ENCODE measurements around the gene CCDC6. TPM values are rescaled to one million over a fixed set of nuclear protein-coding genes. Genes with fewer than 3 reads are reported as not detected.

CCDC6 gene
- total RNA-seq, 1 experiment from 2014 or later = 91.9 TPM

DNA sequence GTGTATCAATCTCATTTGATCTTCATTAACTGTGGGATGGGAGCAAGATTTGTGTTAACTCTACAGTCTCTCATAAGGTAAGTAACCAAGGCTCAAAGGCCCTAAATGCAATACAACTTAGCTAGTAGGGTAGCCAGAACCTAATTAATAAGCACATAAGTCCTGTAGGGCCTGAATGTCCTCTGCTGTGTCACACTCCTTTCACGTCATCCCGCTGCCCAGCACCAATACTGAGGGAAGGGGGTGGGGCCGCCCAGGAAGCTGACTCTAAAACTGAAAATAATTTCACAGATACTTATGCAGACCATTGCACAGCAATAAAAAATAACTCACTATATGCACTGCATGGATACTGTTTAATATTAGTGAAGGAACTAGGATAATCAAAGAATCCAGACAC lies 13.7 kb downstream of the CCDC6 start:
- POLR2A ChIA-PET (ENCODE audit: unreplicated experiment) = no interaction called here
- Histone ChIP-seq H3K4me1 (replicated peaks; ENCODE audit: insufficient read depth) (peaks cover 12% of the 10 kb centered on the region), H3K4me3 (no peak overlapping the region), H3K27me3 (ENCODE audit: insufficient read depth, low read depth) (no peaks in the 10 kb centered on the region), H3K9me3 (ENCODE audit: insufficient read depth, low read depth) (no peaks in the 10 kb centered on the region), H3K4me2 (no peak overlapping the region), H3K36me3 (ENCODE audit: low read depth) (peaks cover 9% of the 10 kb centered on the region; the same call in 1 of the 2 replicates), H3K79me2 (ENCODE audit: low read depth) (peaks cover 97% of the 10 kb centered on the region), H2AFZ (no peak overlapping the region), H3F3A (ENCODE audit: insufficient read depth, low read depth) (no peaks in the 10 kb centered on the region; the same call in 1 of the 2 replicates), H3K27ac (no peak overlapping the region), H4K20me1 (ENCODE audit: insufficient read depth) (peaks cover 80% of the 10 kb centered on the region), H3K9me2 (ENCODE audit: insufficient read depth) (no peaks in the 10 kb centered on the region)
- CTCF ChIA-PET = no interaction called here
- TF ChIP-seq EZH2 (IDR thresholded peaks at IDR 0.05; ENCODE audit: low read depth) = no peak
- TF ChIP-seq, protein P1, sequence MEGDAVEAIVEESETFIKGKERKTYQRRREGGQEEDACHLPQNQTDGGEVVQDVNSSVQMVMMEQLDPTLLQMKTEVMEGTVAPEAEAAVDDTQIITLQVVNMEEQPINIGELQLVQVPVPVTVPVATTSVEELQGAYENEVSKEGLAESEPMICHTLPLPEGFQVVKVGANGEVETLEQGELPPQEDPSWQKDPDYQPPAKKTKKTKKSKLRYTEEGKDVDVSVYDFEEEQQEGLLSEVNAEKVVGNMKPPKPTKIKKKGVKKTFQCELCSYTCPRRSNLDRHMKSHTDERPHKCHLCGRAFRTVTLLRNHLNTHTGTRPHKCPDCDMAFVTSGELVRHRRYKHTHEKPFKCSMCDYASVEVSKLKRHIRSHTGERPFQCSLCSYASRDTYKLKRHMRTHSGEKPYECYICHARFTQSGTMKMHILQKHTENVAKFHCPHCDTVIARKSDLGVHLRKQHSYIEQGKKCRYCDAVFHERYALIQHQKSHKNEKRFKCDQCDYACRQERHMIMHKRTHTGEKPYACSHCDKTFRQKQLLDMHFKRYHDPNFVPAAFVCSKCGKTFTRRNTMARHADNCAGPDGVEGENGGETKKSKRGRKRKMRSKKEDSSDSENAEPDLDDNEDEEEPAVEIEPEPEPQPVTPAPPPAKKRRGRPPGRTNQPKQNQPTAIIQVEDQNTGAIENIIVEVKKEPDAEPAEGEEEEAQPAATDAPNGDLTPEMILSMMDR (conservative IDR thresholded peaks at IDR 0.05) = no peak
- no peak for DNase-seq
- no TSS peak for BruUV-seq (replicated peaks)
- intact Hi-C loops (cut with micrococcal nuclease; ENCODE audit: unreplicated experiment) = no loop called here

DNA sequence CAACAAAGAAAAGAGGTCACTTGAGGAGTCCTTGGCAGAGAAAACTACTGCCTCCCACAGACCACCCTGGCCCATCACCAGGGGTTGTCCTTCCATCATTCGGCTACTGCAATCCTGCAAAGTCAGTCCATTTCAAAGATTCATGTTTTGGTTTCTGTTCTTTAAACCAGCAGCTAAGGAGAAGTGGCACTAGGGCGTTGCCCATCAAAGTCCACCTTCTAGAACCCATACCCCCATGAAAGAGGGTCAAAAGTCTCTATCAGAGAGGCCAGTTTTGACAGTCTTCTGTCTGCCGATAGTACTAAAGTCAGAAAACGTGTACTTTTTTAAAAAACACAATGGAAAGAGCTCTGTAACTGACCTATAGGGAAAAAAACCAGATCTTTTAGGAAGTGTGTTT lies 14.4 kb downstream of the CCDC6 start:
- no TSS peak for BruUV-seq (replicated peaks)
- ChIA-PET CTCF (no interaction called here), POLR2A (ENCODE audit: unreplicated experiment) (no interaction called here)
- TF ChIP-seq, protein P1 (conservative IDR thresholded peaks at IDR 0.05) = no peak
- TF ChIP-seq EZH2 (IDR thresholded peaks at IDR 0.05; ENCODE audit: low read depth) = no peak
- H3K4me1 ChIP-seq (replicated peaks; ENCODE audit: insufficient read depth) = peaks cover 12% of the 10 kb centered on the region
- no peak overlapping the region for H3K4me3 ChIP-seq
- no peak overlapping the region for H3K27ac ChIP-seq
- H3K36me3 ChIP-seq (ENCODE audit: low read depth) = peaks cover 9% of the 10 kb centered on the region; the same call in 1 of the 2 replicates
- no peaks in the 10 kb centered on the region for H3K27me3 ChIP-seq (ENCODE audit: insufficient read depth, low read depth)
- intact Hi-C loops (cut with micrococcal nuclease; ENCODE audit: unreplicated experiment) = no loop called here
- H3K4me2 ChIP-seq = no peak overlapping the region
- H3F3A ChIP-seq (ENCODE audit: insufficient read depth, low read depth) = no peaks in the 10 kb centered on the region; the same call in 1 of the 2 replicates
- peaks cover 81% of the 10 kb centered on the region for H4K20me1 ChIP-seq (ENCODE audit: insufficient read depth)
- no peaks in the 10 kb centered on the region for H3K9me2 ChIP-seq (ENCODE audit: insufficient read depth)
- DNase-seq = no peak
- no peaks in the 10 kb centered on the region for H3K9me3 ChIP-seq (ENCODE audit: insufficient read depth, low read depth)
- peaks cover 97% of the 10 kb centered on the region for H3K79me2 ChIP-seq (ENCODE audit: low read depth)
- no peak overlapping the region for H2AFZ ChIP-seq

DNA sequence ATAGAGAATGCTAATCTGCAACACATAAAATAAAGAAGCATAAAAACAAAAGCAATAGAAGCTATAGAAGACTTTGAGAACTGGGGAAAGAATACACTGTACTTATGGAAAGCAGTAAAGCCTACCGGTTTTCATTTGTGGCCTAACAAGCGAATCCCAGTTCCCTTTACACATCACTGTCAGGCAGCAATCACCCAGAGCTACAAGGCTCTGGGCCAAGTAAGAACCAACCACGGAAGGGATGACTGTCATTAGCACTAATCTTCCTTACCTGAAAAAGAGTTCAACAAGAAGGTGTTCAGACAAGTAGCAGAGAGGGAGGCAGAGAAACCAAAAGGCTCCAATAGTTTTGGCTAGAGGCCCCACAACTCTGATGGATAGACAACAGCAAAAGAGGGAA lies 15.0 kb downstream of the CCDC6 start:
- H3K79me2 ChIP-seq (ENCODE audit: low read depth) = peaks cover 97% of the 10 kb centered on the region
- no peak for TF ChIP-seq EZH2 (IDR thresholded peaks at IDR 0.05; ENCODE audit: low read depth)
- TF ChIP-seq, protein P1 (conservative IDR thresholded peaks at IDR 0.05) = no peak
- H3F3A ChIP-seq (ENCODE audit: insufficient read depth, low read depth) = no peaks in the 10 kb centered on the region; the same call in 1 of the 2 replicates
- H3K27ac ChIP-seq = no peak overlapping the region
- POLR2A ChIA-PET (ENCODE audit: unreplicated experiment) = no interaction called here
- H2AFZ ChIP-seq = no peak overlapping the region
- peaks cover 9% of the 10 kb centered on the region; the same call in 1 of the 2 replicates for H3K36me3 ChIP-seq (ENCODE audit: low read depth)
- intact Hi-C loops (cut with micrococcal nuclease; ENCODE audit: unreplicated experiment) = no loop called here
- H3K9me3 ChIP-seq (ENCODE audit: insufficient read depth, low read depth) = no peaks in the 10 kb centered on the region
- no peak overlapping the region for H3K4me2 ChIP-seq
- no peaks in the 10 kb centered on the region for H3K27me3 ChIP-seq (ENCODE audit: insufficient read depth, low read depth)
- DNase-seq = no peak
- H3K4me3 ChIP-seq = no peak overlapping the region
- H3K4me1 ChIP-seq (replicated peaks; ENCODE audit: insufficient read depth) = peaks cover 12% of the 10 kb centered on the region
- BruUV-seq (replicated peaks) = no TSS peak
- peaks cover 81% of the 10 kb centered on the region for H4K20me1 ChIP-seq (ENCODE audit: insufficient read depth)
- no peaks in the 10 kb centered on the region for H3K9me2 ChIP-seq (ENCODE audit: insufficient read depth)
- CTCF ChIA-PET = no interaction called here
